Heart left ventricle (tissue), 13 donors: ENCODE results near the gene NRF1.

Experiments
- POLR2A ChIP-seq, 2 donors: fragments of 450-650 bp; IDR thresholded peaks; one replicate each; pipeline ENCODE4 v1.6.1; 2017; ENCODE audit warnings: antibody characterized with exemption in 2 of 2, mild to moderate bottlenecking in 2 of 2, moderate library complexity in 2 of 2
- TF ChIP-seq, protein P1 (sequence below), 12 donors: fragments of 200-600 bp; sonication (generic) in 4 of 12; IDR thresholded peaks; one replicate each; pipeline versions ENCODE4 v1.5.0 to v1.8.0; 2018 to 2022; ENCODE audit warnings: antibody characterized with exemption in 12 of 12, mild to moderate bottlenecking in 5 of 12
- donor health status: ischemic (EF 13 %, LVEDD 7.1; RV severe dilation, severe dysfunction).
- donor health status: DM: no; HTN: yes; CAD: no.
- donor health status: DM: no; HTN: no; CAD: no.
- donor health status: ischemic (EF 25% LVEDD 6.9; RV normal size, moderate dysfunction).
- donor health status: ischemic (EF 25% LVEDD 5.7; RV mildly dilated, moderate dysfunction).
- donor health status: ischemic (EF 35%, LVEDD 5.7; RV mildly dilated, moderate dysfunction).
- donor health status: nonischemic (EF 11% LVEDD 7.7; RV severe dilation, severe dysfunction).
- donor health status: DM: yes; HTN: yes; CAD: no.
- donor health status: PGD.
- donor health status: ischemic (EF 29% LVEDD 5.4; RV normal size, mild dysfunction).
- donor health status: nonischemic (EF 23%, LVEDD 6.1; RV moderate dilation, normal function).

DNA sequence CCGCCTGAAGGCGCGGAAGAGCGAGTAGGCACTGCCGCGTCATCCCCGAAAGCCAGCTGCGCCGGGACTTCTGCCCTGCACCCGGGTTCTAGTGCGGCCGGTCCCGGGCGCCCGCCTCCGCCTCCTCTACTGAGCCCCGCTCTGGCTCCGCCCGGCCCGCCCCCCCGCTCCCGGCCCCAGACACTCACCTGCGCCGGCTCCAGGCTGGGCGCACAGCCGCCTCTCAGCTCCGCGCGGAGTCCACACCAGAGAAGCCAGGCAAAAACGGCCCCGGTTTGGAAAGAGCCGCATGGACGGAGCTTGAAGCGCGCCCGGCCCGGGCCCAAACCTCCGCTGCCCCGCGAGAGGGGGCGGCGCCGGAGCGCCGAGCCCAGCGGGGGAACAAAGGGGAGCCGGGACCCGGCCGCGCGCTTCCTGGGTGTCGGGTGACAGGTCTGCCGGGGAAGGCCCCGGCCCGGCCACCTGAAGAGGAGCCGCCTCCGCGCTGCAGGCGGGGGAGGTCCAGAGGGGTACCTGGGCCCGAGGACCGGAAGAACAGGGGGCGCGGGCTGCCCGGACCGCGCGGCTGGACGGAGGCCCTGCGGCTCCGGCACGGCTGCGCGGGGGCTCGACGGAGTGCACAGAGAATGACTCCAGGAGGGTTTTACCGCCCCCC, 168.2 kb downstream of the NRF1 start:
- TF ChIP-seq POLR2A (IDR thresholded peaks at IDR 0.05), result no peak
- TF ChIP-seq, protein P1, sequence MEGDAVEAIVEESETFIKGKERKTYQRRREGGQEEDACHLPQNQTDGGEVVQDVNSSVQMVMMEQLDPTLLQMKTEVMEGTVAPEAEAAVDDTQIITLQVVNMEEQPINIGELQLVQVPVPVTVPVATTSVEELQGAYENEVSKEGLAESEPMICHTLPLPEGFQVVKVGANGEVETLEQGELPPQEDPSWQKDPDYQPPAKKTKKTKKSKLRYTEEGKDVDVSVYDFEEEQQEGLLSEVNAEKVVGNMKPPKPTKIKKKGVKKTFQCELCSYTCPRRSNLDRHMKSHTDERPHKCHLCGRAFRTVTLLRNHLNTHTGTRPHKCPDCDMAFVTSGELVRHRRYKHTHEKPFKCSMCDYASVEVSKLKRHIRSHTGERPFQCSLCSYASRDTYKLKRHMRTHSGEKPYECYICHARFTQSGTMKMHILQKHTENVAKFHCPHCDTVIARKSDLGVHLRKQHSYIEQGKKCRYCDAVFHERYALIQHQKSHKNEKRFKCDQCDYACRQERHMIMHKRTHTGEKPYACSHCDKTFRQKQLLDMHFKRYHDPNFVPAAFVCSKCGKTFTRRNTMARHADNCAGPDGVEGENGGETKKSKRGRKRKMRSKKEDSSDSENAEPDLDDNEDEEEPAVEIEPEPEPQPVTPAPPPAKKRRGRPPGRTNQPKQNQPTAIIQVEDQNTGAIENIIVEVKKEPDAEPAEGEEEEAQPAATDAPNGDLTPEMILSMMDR (IDR thresholded peaks at IDR 0.05), result no peak
